ENCODE measurements around the gene PSME2.
A peak's percentile ranks its signal among the peaks of the same experiment; 100 is the strongest.

PSME2 gene

GRCh38 chr14:24172261-24172860 lies 26.0 kb upstream of the PSME2 start:
- Mint-ChIP-seq H3K9me3 (no peaks in the 10 kb centered on the region), H3K27ac (no peak overlapping the region), H3K4me3 (no peak overlapping the region), H3K27me3 (peaks cover 13% of the 10 kb centered on the region), H3K4me1 (ENCODE audit: low read depth) (peaks cover 30% of the 10 kb centered on the region), H3K36me3 (ENCODE audit: low read depth) (peaks cover 96% of the 10 kb centered on the region)
- intact Hi-C loops (cut with micrococcal nuclease), result no loop called here

- H3K9me3 Mint-ChIP-seq, result no peaks in the 10 kb centered on the region
- H3K36me3 Mint-ChIP-seq (ENCODE audit: low read depth), result peaks cover 96% of the 10 kb centered on the region
- H3K4me3 Mint-ChIP-seq, result peak within 1 kb of the TSS; percentile 65
- intact Hi-C loops (cut with micrococcal nuclease), result no loop called here
- H3K4me1 Mint-ChIP-seq (ENCODE audit: low read depth), result peaks cover 37% of the 10 kb centered on the region
- peaks cover 13% of the 10 kb centered on the region for H3K27me3 Mint-ChIP-seq
- peak within 1 kb of the TSS; percentile 61 for H3K27ac Mint-ChIP-seq
These were observed 25.2 kb upstream of the PSME2 start, which contains the start of gene REC8 for GRCh38 chr14:24171422-24172260. Gene REC8 (plus strand): TSS chr14:24172080. CDS start chr14:24172553, 473 bp downstream.

GRCh38 chr14:24167469-24168114 lies 21.2 kb upstream of the PSME2 start:
- Mint-ChIP-seq H3K4me1 (ENCODE audit: low read depth) (peaks cover 78% of the 10 kb centered on the region), H3K4me3 (no peak overlapping the region), H3K9me3 (no peaks in the 10 kb centered on the region), H3K27me3 (peaks cover 13% of the 10 kb centered on the region), H3K36me3 (ENCODE audit: low read depth) (peaks cover 96% of the 10 kb centered on the region), H3K27ac (peak overlapping the region; percentile 82)
- intact Hi-C loops (cut with micrococcal nuclease), result no loop called here

GRCh38 chr14:24165785-24166184 lies 19.4 kb upstream of the PSME2 start:
- Mint-ChIP-seq H3K4me3 (no peak overlapping the region), H3K27me3 (peaks cover 2% of the 10 kb centered on the region), H3K27ac (peak overlapping the region; percentile 82), H3K36me3 (ENCODE audit: low read depth) (peaks cover 96% of the 10 kb centered on the region), H3K9me3 (no peaks in the 10 kb centered on the region), H3K4me1 (ENCODE audit: low read depth) (peaks cover 84% of the 10 kb centered on the region)
- intact Hi-C loops (cut with micrococcal nuclease), result no loop called here

- intact Hi-C loops (cut with micrococcal nuclease), result loop anchor here (5.0 kb wide), 2 partner anchors 33 to 107 kb away; partner anchors contain the start of gene TM9SF1
- no peak overlapping the region for H3K4me3 Mint-ChIP-seq
- peaks cover 89% of the 10 kb centered on the region for H3K4me1 Mint-ChIP-seq (ENCODE audit: low read depth)
- H3K36me3 Mint-ChIP-seq (ENCODE audit: low read depth), result peaks cover 96% of the 10 kb centered on the region
- H3K27ac Mint-ChIP-seq, result peak overlapping the region; percentile 82
- peaks cover 2% of the 10 kb centered on the region for H3K27me3 Mint-ChIP-seq
- H3K9me3 Mint-ChIP-seq, result no peaks in the 10 kb centered on the region
These were observed 18.1 kb upstream of the PSME2 start for GRCh38 chr14:24164518-24164991.

GRCh38 chr14:24162093-24162492 lies 15.7 kb upstream of the PSME2 start:
- Mint-ChIP-seq H3K36me3 (ENCODE audit: low read depth) (peaks cover 98% of the 10 kb centered on the region), H3K27ac (peak overlapping the region; percentile 93), H3K9me3 (no peaks in the 10 kb centered on the region), H3K27me3 (no peaks in the 10 kb centered on the region), H3K4me3 (peak overlapping the region; percentile 95), H3K4me1 (ENCODE audit: low read depth) (peaks cover 75% of the 10 kb centered on the region)
- intact Hi-C loops (cut with micrococcal nuclease), result loop anchor here (5.0 kb wide), 2 partner anchors 35 to 105 kb away; partner anchors contain the start of gene TM9SF1

GRCh38 chr14:24160850-24161804 lies 14.7 kb upstream of the PSME2 start, which contains the start of gene IRF9:
Gene IRF9 (plus strand): TSS chr14:24161265. CDS start chr14:24162145, 880 bp downstream.
- Mint-ChIP-seq H3K36me3 (ENCODE audit: low read depth) (peaks cover 98% of the 10 kb centered on the region), H3K4me3 (peak within 1 kb of the TSS; percentile 95), H3K27me3 (no peaks in the 10 kb centered on the region), H3K9me3 (no peaks in the 10 kb centered on the region), H3K4me1 (ENCODE audit: low read depth) (peaks cover 66% of the 10 kb centered on the region), H3K27ac (peak within 1 kb of the TSS; percentile 93)
- intact Hi-C loops (cut with micrococcal nuclease), result loop anchor here (1.0 to 5.0 kb wide), 5 partner anchors 14 to 104 kb away; partner anchors contain the start of genes DCAF11, NRL, PCK2 and RNF31

GRCh38 chr14:24160499-24160849 lies 14.1 kb upstream of the PSME2 start:
- H3K4me1 Mint-ChIP-seq (ENCODE audit: low read depth), result peaks cover 59% of the 10 kb centered on the region
- peaks cover 98% of the 10 kb centered on the region for H3K36me3 Mint-ChIP-seq (ENCODE audit: low read depth)
- intact Hi-C loops (cut with micrococcal nuclease), result loop anchor here (5.0 kb wide), 2 partner anchors 37 to 103 kb away; partner anchors contain the start of gene TM9SF1
- H3K9me3 Mint-ChIP-seq, result no peaks in the 10 kb centered on the region
- peak overlapping the region; percentile 95 for H3K4me3 Mint-ChIP-seq
- H3K27ac Mint-ChIP-seq, result peak overlapping the region; percentile 93
- no peaks in the 10 kb centered on the region for H3K27me3 Mint-ChIP-seq

GRCh38 chr14:24159777-24160498 lies 13.5 kb upstream of the PSME2 start:
- H3K4me3 Mint-ChIP-seq, result no peak overlapping the region
- H3K9me3 Mint-ChIP-seq, result no peaks in the 10 kb centered on the region
- H3K27me3 Mint-ChIP-seq, result no peaks in the 10 kb centered on the region
- intact Hi-C loops (cut with micrococcal nuclease), result loop anchor here (5.0 kb wide), 2 partner anchors 37 to 103 kb away; partner anchors contain the start of gene TM9SF1
- peak overlapping the region; percentile 93 for H3K27ac Mint-ChIP-seq
- peaks cover 98% of the 10 kb centered on the region for H3K36me3 Mint-ChIP-seq (ENCODE audit: low read depth)
- H3K4me1 Mint-ChIP-seq (ENCODE audit: low read depth), result peaks cover 54% of the 10 kb centered on the region

- Mint-ChIP-seq H3K27me3 (no peaks in the 10 kb centered on the region), H3K36me3 (ENCODE audit: low read depth) (peaks cover 94% of the 10 kb centered on the region), H3K4me1 (ENCODE audit: low read depth) (peaks cover 28% of the 10 kb centered on the region), H3K9me3 (no peaks in the 10 kb centered on the region), H3K27ac (peak overlapping the region; percentile 4), H3K4me3 (no peak overlapping the region)
- intact Hi-C loops (cut with micrococcal nuclease), result no loop called here
These were observed 10.9 kb upstream of the PSME2 start for GRCh38 chr14:24157331-24157730.

GRCh38 chr14:24156840-24157239 lies 10.4 kb upstream of the PSME2 start:
- Mint-ChIP-seq H3K4me3 (no peak overlapping the region), H3K9me3 (no peaks in the 10 kb centered on the region), H3K36me3 (ENCODE audit: low read depth) (peaks cover 94% of the 10 kb centered on the region), H3K4me1 (ENCODE audit: low read depth) (peaks cover 23% of the 10 kb centered on the region), H3K27me3 (no peaks in the 10 kb centered on the region), H3K27ac (peak overlapping the region; percentile 4)
- intact Hi-C loops (cut with micrococcal nuclease), result no loop called here

GRCh38 chr14:24155100-24155499 lies 8.7 kb upstream of the PSME2 start:
- H3K36me3 Mint-ChIP-seq (ENCODE audit: low read depth), result peaks cover 94% of the 10 kb centered on the region
- intact Hi-C loops (cut with micrococcal nuclease), result no loop called here
- no peak overlapping the region for H3K27ac Mint-ChIP-seq
- no peaks in the 10 kb centered on the region for H3K27me3 Mint-ChIP-seq
- peaks cover 12% of the 10 kb centered on the region for H3K4me1 Mint-ChIP-seq (ENCODE audit: low read depth)
- H3K9me3 Mint-ChIP-seq, result no peaks in the 10 kb centered on the region
- no peak overlapping the region for H3K4me3 Mint-ChIP-seq

Data from dendritic cell treated with granulocyte-macrophage colony-stimulating factor and Interleukin-4, amounts not matched to agents 40 ng/mL and 50 ng/mL, for 4 days (primary cell).